T-cell (primary cell): ENCODE data around the gene GABARAPL1. TPM values are rescaled to one million over a fixed set of nuclear protein-coding genes. Genes with fewer than 3 reads are reported as not detected.

Experiments used
- ATAC-seq, 4 experiments: fragments of 200-7000 bp in 3 of 4; fragments of 150-1000 bp in 1 of 4; cut with Tn5 transposase; replicated peaks in 1 of 4; 1 replicate in 3 of 4; 2 replicates in 1 of 4; pipeline ENCODE4 v1.10.0; 2021; ENCODE audit warnings: moderate library complexity in 3 of 4, mild to moderate bottlenecking in 2 of 4, moderate number of reproducible peaks in 1 of 4
- CTCF ChIA-PET, 2 donors: fragments of 300-600 bp; sonication (Branson Sonifier 250); formaldehyde crosslinking; loops; one replicate each; lab custom pipeline; 2022; ENCODE audit warnings: antibody characterized with exemption in 2 of 2; lab: Charles Lee
- POLR2A ChIA-PET, 2 donors: fragments of 300-600 bp; sonication (Branson Sonifier 250); formaldehyde crosslinking; loops; one replicate each; lab custom pipeline; 2022; ENCODE audit warnings: antibody characterized with exemption in 2 of 2; lab: Charles Lee
- DNase-seq, 35 experiments: peaks; one replicate each; pipeline versions ENCODE4 v3.0.0 to v3.0.0-alpha.2; 2013 to 2023
- H3K27ac ChIP-seq: one replicate; pipeline ENCODE4 v1.5.1; 2013; ENCODE audit warnings: low read length
- H3K27me3 ChIP-seq, 2 experiments: replicated peaks in 1 of 2; 1 replicate in 1 of 2; 2 replicates in 1 of 2; pipeline versions ENCODE4 v1.6.1 to v1.7.0; 2013; ENCODE audit warnings: low read length in 1 of 2, mixed read lengths in 1 of 2; ENCODE audit not compliant: control insufficient read depth in 2 of 2, insufficient read depth in 2 of 2; ENCODE audit errors: extremely low read depth in 1 of 2
- H3K36me3 ChIP-seq, 2 donors: 1 replicate in 1 of 2; 2 replicates in 1 of 2; pipeline versions ENCODE4 v1.6.1 to v1.7.0; 2013; ENCODE audit warnings: low read length in 1 of 2; ENCODE audit not compliant: control insufficient read depth in 2 of 2, insufficient read depth in 1 of 2; ENCODE audit errors: extremely low read depth in 1 of 2
- H3K4me1 ChIP-seq, 2 experiments: 1 replicate in 1 of 2; 2 replicates in 1 of 2; pipeline versions ENCODE4 v1.6.1 to v1.7.0; 2013; ENCODE audit warnings: low read length in 2 of 2, mixed read lengths in 1 of 2; ENCODE audit not compliant: insufficient read depth in 2 of 2, control insufficient read depth in 1 of 2; ENCODE audit errors: extremely low read depth in 1 of 2
- H3K4me3 ChIP-seq, 2 donors: 1 replicate in 1 of 2; 2 replicates in 1 of 2; pipeline versions ENCODE4 v1.5.1 to v1.7.0; 2013; ENCODE audit warnings: mild to moderate bottlenecking in 2 of 2, low read length in 1 of 2, moderate library complexity in 1 of 2; ENCODE audit not compliant: control insufficient read depth in 1 of 2; ENCODE audit errors: extremely low read depth in 1 of 2
- H3K9me3 ChIP-seq: 2 replicates; pipeline ENCODE4 v1.7.0; 2013
- H3K27ac Mint-ChIP-seq, 2 donors: one replicate each; pipeline ENCODE4 v1.8.0; 2020 to 2021; ENCODE audit warnings: mild to moderate bottlenecking in 2 of 2, mixed read lengths in 2 of 2
- H3K27me3 Mint-ChIP-seq, 2 donors: one replicate each; pipeline ENCODE4 v1.8.0; 2021 to 2022; ENCODE audit warnings: mixed read lengths in 2 of 2
- H3K36me3 Mint-ChIP-seq: one replicate; pipeline ENCODE4 v1.8.0; 2021; ENCODE audit warnings: mixed read lengths
- H3K4me1 Mint-ChIP-seq, 3 donors: one replicate each; pipeline ENCODE4 v1.8.0; 2020 to 2022; ENCODE audit warnings: mixed read lengths in 3 of 3, mild to moderate bottlenecking in 1 of 3
- H3K4me3 Mint-ChIP-seq, 3 donors: one replicate each; pipeline ENCODE4 v1.8.0; 2020 to 2022; ENCODE audit warnings: mild to moderate bottlenecking in 3 of 3, mixed read lengths in 3 of 3, moderate library complexity in 3 of 3
- H3K9me3 Mint-ChIP-seq, 3 donors: one replicate each; pipeline ENCODE4 v1.8.0; 2020 to 2022; ENCODE audit warnings: mixed read lengths in 3 of 3
- WGBS: methylation state at CpG from one replicate; pipeline ENCODE4 v1.1.5; 2013; ENCODE audit warnings: missing lambda C conversion rate; ENCODE audit not compliant: insufficient coverage; 5-methylcytosine and 5-hydroxymethylcytosine counted together
- total RNA-seq, 35 experiments: library from RNA in 6 of 35; stranded (reverse) in 6 of 35; fragments of 120-200 nt in 1 of 35; gene quantifications; one replicate each; pipeline versions ENCODE4 v1.2.1 to v1.2.4 and lab custom pipeline; 2013 to 2026

The GABARAPL1 gene
- total RNA-seq, 5 donors from 2014 or later (not counting 1 experiment from before 2014, with no cell fraction given) = 46.7 to 129 (median 53.7) TPM

- Mint-ChIP-seq H3K9me3 (peaks cover 4 to 6% (median 4%) of the 10 kb centered on the region in 3 donors), H3K4me1 (peaks cover 0 to 10% (median 4%) of the 10 kb centered on the region in 3 donors), H3K27ac (no peak overlapping the region), H3K36me3 (peaks cover 4% of the 10 kb centered on the region), H3K4me3 (no peak overlapping the region), H3K27me3 (no peaks in the 10 kb centered on the region)
- no peak for DNase-seq
- H3K36me3 ChIP-seq = no peaks in the 10 kb centered on the region
- ChIA-PET POLR2A (interaction anchor here in 1 of 2 donors (0.7 kb wide), 1 partner anchor 1575 kb away, joined by 3 read pairs; no protein-coding TSS in a partner anchor), CTCF (no interaction called here)
- H3K4me1 ChIP-seq = peaks cover 0 to 13% of the 10 kb centered on the region in 2 experiments
- H3K27ac ChIP-seq = no peak overlapping the region
- no peaks in the 10 kb centered on the region for H3K9me3 ChIP-seq
- no peak for ATAC-seq
- H3K4me3 ChIP-seq = no peak overlapping the region
- no peaks in the 10 kb centered on the region for H3K27me3 ChIP-seq
These were observed 21.9 kb downstream of the GABARAPL1 start for GRCh38 chr12:10234562-10234961.

- 70% methylated on average over 4 of the region's 4 CpGs for WGBS
- Mint-ChIP-seq H3K9me3 (peaks cover 4 to 6% (median 4%) of the 10 kb centered on the region in 3 donors), H3K36me3 (peaks cover 4% of the 10 kb centered on the region), H3K27ac (peak overlapping the region in 1 of 2 donors; percentile 36), H3K4me3 (no peak overlapping the region), H3K4me1 (peaks cover 0 to 10% (median 4%) of the 10 kb centered on the region in 3 donors), H3K27me3 (no peaks in the 10 kb centered on the region)
- H3K27me3 ChIP-seq = no peaks in the 10 kb centered on the region
- no peak overlapping the region for H3K27ac ChIP-seq
- ChIA-PET POLR2A (interaction anchor here in 1 of 2 donors (1.2 kb wide), 1 partner anchor 8 kb away, joined by 3 read pairs; no protein-coding TSS in a partner anchor), CTCF (interaction anchor here (0.5 to 3.0 kb wide), 30 partner anchors 8 to 963 kb away, joined by 3 to 12 read pairs (median 4); no protein-coding TSS in a partner anchor)
- peak in 1 of 4 experiments; percentile 73 for ATAC-seq
- H3K4me1 ChIP-seq = peaks cover 0 to 13% of the 10 kb centered on the region in 2 experiments
- H3K4me3 ChIP-seq = no peak overlapping the region
- no peaks in the 10 kb centered on the region for H3K36me3 ChIP-seq
- no peaks in the 10 kb centered on the region for H3K9me3 ChIP-seq
- DNase-seq = peak in 27 of 35 experiments; percentile 18 to 80 (median 39)
These were observed 23.3 kb downstream of the GABARAPL1 start for GRCh38 chr12:10235761-10236631.

GRCh38 chr12:10236720-10237119 is 24.0 kb downstream of the GABARAPL1 start:
- Histone ChIP-seq H3K9me3 (no peaks in the 10 kb centered on the region), H3K27ac (no peak overlapping the region), H3K4me3 (no peak overlapping the region), H3K27me3 (no peaks in the 10 kb centered on the region), H3K36me3 (no peaks in the 10 kb centered on the region), H3K4me1 (peaks cover 0 to 13% of the 10 kb centered on the region in 2 experiments)
- Mint-ChIP-seq H3K27ac (peak overlapping the region in 1 of 2 donors; percentile 4), H3K36me3 (peaks cover 4% of the 10 kb centered on the region), H3K9me3 (peaks cover 4 to 6% (median 4%) of the 10 kb centered on the region in 3 donors), H3K27me3 (no peaks in the 10 kb centered on the region), H3K4me3 (no peak overlapping the region), H3K4me1 (peaks cover 0 to 12% (median 4%) of the 10 kb centered on the region in 3 donors)
- no peak for DNase-seq
- no peak for ATAC-seq
- no CpG with 5 or more reads among the region's 1 CpG for WGBS
- POLR2A ChIA-PET = no interaction called here
- CTCF ChIA-PET = interaction anchor here (0.6 to 3.0 kb wide), 20 partner anchors 8 to 963 kb away, joined by 3 to 12 read pairs (median 4); no protein-coding TSS in a partner anchor

GRCh38 chr12:10238526-10238925 is 25.8 kb downstream of the GABARAPL1 start:
- ChIA-PET CTCF (interaction anchor here (0.6 to 0.7 kb wide), 3 partner anchors 19 to 259 kb away, joined by 3 to 4 read pairs (median 3); no protein-coding TSS in a partner anchor), POLR2A (interaction anchor here in 1 of 2 donors (0.8 kb wide), 1 partner anchor 123 kb away, joined by 4 read pairs; no protein-coding TSS in a partner anchor)
- Histone ChIP-seq H3K4me3 (no peak overlapping the region), H3K27me3 (no peaks in the 10 kb centered on the region), H3K9me3 (no peaks in the 10 kb centered on the region), H3K36me3 (no peaks in the 10 kb centered on the region), H3K4me1 (peaks cover 0 to 16% of the 10 kb centered on the region in 2 experiments), H3K27ac (no peak overlapping the region)
- no peak for ATAC-seq
- no peak overlapping the region for H3K4me3 Mint-ChIP-seq
- no CpG with 5 or more reads among the region's 1 CpG for WGBS
- H3K9me3 Mint-ChIP-seq = peaks cover 4 to 6% (median 4%) of the 10 kb centered on the region in 3 donors
- DNase-seq = no peak
- H3K27ac Mint-ChIP-seq = no peak overlapping the region
- peaks cover 0 to 1% of the 10 kb centered on the region in 2 donors for H3K27me3 Mint-ChIP-seq
- H3K4me1 Mint-ChIP-seq = peaks cover 11 to 20% (median 11%) of the 10 kb centered on the region in 3 donors
- H3K36me3 Mint-ChIP-seq = peaks cover 4% of the 10 kb centered on the region

- Mint-ChIP-seq H3K4me3 (no peak overlapping the region), H3K4me1 (peaks cover 13 to 23% (median 19%) of the 10 kb centered on the region in 3 donors), H3K27me3 (peaks cover 0 to 1% of the 10 kb centered on the region in 2 donors), H3K9me3 (no peaks in the 10 kb centered on the region), H3K27ac (no peak overlapping the region), H3K36me3 (no peaks in the 10 kb centered on the region)
- H3K36me3 ChIP-seq = no peaks in the 10 kb centered on the region
- no CpG with 5 or more reads among the region's 3 CpGs for WGBS
- DNase-seq (no peak), ATAC-seq (no peak)
- H3K9me3 ChIP-seq = no peaks in the 10 kb centered on the region
- ChIA-PET POLR2A (no interaction called here), CTCF (interaction anchor here in 1 of 2 donors (0.8 kb wide), 1 partner anchor 318 kb away, joined by 4 read pairs; no protein-coding TSS in a partner anchor)
- H3K27ac ChIP-seq = no peak overlapping the region
- H3K4me3 ChIP-seq = no peak overlapping the region
- H3K4me1 ChIP-seq = peaks cover 0 to 20% of the 10 kb centered on the region in 2 experiments
- H3K27me3 ChIP-seq = no peaks in the 10 kb centered on the region
These were observed 28.6 kb downstream of the GABARAPL1 start for GRCh38 chr12:10241290-10241689.

GRCh38 chr12:10241727-10242126 is 29.1 kb downstream of the GABARAPL1 start:
- ChIA-PET CTCF (interaction anchor here in 1 of 2 donors (0.6 to 0.8 kb wide), 2 partner anchors 15 to 317 kb away, joined by 3 to 4 read pairs; no protein-coding TSS in a partner anchor), POLR2A (interaction anchor here in 1 of 2 donors (0.6 kb wide), 1 partner anchor 124 kb away, joined by 4 read pairs; no protein-coding TSS in a partner anchor)
- ATAC-seq (no peak), DNase-seq (no peak)
- no peaks in the 10 kb centered on the region for H3K36me3 Mint-ChIP-seq
- Histone ChIP-seq H3K4me1 (peaks cover 0 to 19% of the 10 kb centered on the region in 2 experiments), H3K27me3 (no peaks in the 10 kb centered on the region), H3K36me3 (no peaks in the 10 kb centered on the region), H3K4me3 (no peak overlapping the region), H3K27ac (no peak overlapping the region), H3K9me3 (no peaks in the 10 kb centered on the region)
- peaks cover 0 to 1% of the 10 kb centered on the region in 2 donors for H3K27me3 Mint-ChIP-seq
- H3K27ac Mint-ChIP-seq = no peak overlapping the region
- no CpG with 5 or more reads among the region's 2 CpGs for WGBS
- peaks cover 12 to 20% (median 19%) of the 10 kb centered on the region in 3 donors for H3K4me1 Mint-ChIP-seq
- H3K9me3 Mint-ChIP-seq = no peaks in the 10 kb centered on the region
- H3K4me3 Mint-ChIP-seq = no peak overlapping the region
